BLaER1 treated with 17β-estradiol and CSF1 and Interleukin-3, amounts not matched to agents 10 nM and 100 nM (cell line): Measurements from ENCODE around the gene RAB35.

Experiments used
- H3K27ac ChIP-seq, 11 experiments: shearing (Covaris generic); formaldehyde crosslinking; 2 replicates each; pipeline ENCODE4 v1.8.1; 2022
- H3K27me3 ChIP-seq, 11 experiments: shearing (Covaris generic); formaldehyde crosslinking; 2 replicates each; pipeline ENCODE4 v1.8.1; 2022
- H3K36me3 ChIP-seq, 11 experiments: shearing (Covaris generic); formaldehyde crosslinking; 2 replicates each; pipeline ENCODE4 v1.8.1; 2022
- H3K4me1 ChIP-seq, 10 experiments: shearing (Covaris generic); formaldehyde crosslinking; 2 replicates each; pipeline ENCODE4 v1.8.1; 2022
- H3K4me2 ChIP-seq, 11 experiments: shearing (Covaris generic); formaldehyde crosslinking; 2 replicates each; pipeline ENCODE4 v1.8.1; 2022
- H3K4me3 ChIP-seq, 10 experiments: shearing (Covaris generic); formaldehyde crosslinking; 2 replicates each; pipeline ENCODE4 v1.8.1; 2022
- H3K9ac ChIP-seq, 11 experiments: shearing (Covaris generic); formaldehyde crosslinking; 2 replicates each; pipeline ENCODE4 v1.8.1; 2022
- H3K9me3 ChIP-seq, 11 experiments: shearing (Covaris generic); formaldehyde crosslinking; replicated peaks in 1 of 11; 2 replicates each; pipeline ENCODE4 v1.8.1; 2022
- H4K20me1 ChIP-seq, 11 experiments: shearing (Covaris generic); formaldehyde crosslinking; 2 replicates each; pipeline ENCODE4 v1.8.1; 2022
- Cebpa-rat ChIP-seq, 11 experiments: shearing (Covaris generic); IDR thresholded peaks; 2 replicates each; pipeline ENCODE4 v1.8.1; 2022

Gene RAB35

DNA sequence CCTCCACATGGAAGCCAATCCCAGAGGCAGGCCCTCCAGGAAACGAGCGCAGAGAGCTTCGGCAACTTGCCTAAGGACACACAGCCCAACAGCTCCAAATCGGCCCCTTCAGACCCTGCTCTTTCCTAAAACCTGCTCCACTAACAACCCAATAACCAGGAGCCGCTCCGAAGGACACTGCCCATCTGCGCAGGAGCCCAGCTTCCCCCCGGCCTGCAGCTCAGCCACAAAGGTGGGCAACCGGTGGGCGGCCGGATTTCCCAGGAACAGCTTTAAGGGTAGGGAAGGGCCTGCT, 13.6 kb downstream of the RAB35 start:
- H3K36me3 ChIP-seq: peaks cover 93 to 100% (median 98%) of the 10 kb centered on the region in 11 experiments
- H4K20me1 ChIP-seq: peaks cover 95 to 100% (median 100%) of the 10 kb centered on the region in 11 experiments
- H3K27ac ChIP-seq: no peak overlapping the region
- H3K9me3 ChIP-seq: no peaks in the 10 kb centered on the region
- H3K4me2 ChIP-seq: peak overlapping the region; percentile 74 to 94 (median 85); a peak in 21 of 22 replicates
- peak overlapping the region in 2 of 11 experiments; percentile 57 to 73; a peak in 1 of 22 replicates for H3K9ac ChIP-seq
- H3K4me1 ChIP-seq: peaks cover 27 to 67% (median 42%) of the 10 kb centered on the region in 10 experiments
- H3K4me3 ChIP-seq: no peak overlapping the region
- no peaks in the 10 kb centered on the region for H3K27me3 ChIP-seq
- TF ChIP-seq Cebpa-rat (IDR thresholded peaks at IDR 0.05): no peak

DNA sequence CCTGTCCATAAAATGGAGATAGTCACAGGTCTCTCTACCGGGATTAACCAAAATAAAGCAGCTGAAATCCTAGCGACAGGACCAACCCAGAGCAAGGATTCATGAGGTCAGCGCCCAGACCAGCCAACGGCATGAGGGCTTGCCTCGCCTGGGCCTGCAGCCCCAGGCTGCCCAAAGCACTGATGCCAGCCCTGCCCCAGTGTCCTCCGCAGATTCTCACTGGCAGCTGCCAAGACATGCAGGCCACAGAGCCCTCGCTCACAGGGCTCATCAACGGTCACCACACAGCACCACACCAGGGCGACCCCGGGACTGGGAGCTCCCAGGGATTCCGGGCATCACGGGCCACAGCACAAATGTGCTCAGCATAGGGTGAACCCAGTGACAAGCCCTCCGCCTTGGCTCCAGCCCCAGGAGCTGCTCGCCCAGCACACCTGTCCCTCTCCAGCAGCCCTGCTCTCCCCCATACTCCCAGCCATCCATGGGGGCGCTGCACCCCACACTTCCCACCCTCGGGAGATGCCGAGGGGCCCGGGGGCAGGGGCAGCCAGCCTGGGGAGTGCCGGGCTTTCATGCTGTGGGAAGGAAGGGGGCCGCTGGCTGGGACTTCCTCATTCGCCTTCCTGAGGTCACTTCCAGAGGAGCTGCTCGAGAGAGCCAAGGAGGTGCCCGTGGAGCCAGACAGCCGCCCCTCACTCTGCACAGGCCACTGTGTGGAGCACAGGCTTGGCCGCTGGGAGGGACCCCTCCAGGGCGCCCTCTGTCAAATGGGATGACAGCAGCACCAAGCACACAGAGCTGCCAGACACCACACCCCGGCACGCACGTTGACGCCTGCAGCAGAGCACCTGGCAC, 14.1 kb downstream of the RAB35 start:
- no peaks in the 10 kb centered on the region for H3K9me3 ChIP-seq
- H3K27me3 ChIP-seq: no peaks in the 10 kb centered on the region
- H3K4me3 ChIP-seq: peak overlapping the region in 1 of 10 experiments; percentile 11; a peak in 1 of 20 replicates
- peak overlapping the region in 10 of 11 experiments; percentile 3 to 55 (median 36); a peak in 6 of 22 replicates for H3K27ac ChIP-seq
- peak overlapping the region; percentile 74 to 94 (median 85) for H3K4me2 ChIP-seq
- peaks cover 90 to 99% (median 95%) of the 10 kb centered on the region in 11 experiments for H3K36me3 ChIP-seq
- peaks cover 89 to 100% (median 97%) of the 10 kb centered on the region in 11 experiments for H4K20me1 ChIP-seq
- H3K4me1 ChIP-seq: peaks cover 27 to 72% (median 42%) of the 10 kb centered on the region in 10 experiments
- TF ChIP-seq Cebpa-rat (IDR thresholded peaks at IDR 0.05): no peak
- H3K9ac ChIP-seq: peak overlapping the region; percentile 1 to 73 (median 56); a peak in 19 of 22 replicates

DNA sequence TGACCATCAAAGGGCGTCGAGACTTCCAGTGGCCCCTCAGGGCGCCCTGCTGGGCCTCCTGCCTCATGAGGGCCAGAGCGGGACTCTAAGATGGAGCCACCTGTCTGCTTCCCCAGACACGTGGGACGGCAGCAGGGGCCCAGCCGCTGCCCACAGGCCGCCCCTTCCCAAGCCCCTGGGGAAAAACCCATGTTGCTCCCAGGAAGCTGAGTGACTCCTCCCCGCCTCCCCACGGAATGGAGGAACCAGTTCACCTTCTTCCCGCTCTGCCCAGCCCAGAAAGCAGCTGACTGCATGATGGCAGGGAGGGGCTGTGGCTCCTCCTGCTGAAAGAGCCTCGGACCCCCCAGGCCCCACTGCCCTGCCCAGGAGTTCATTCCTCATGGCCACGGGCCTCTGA, 14.9 kb downstream of the RAB35 start:
- TF ChIP-seq Cebpa-rat (IDR thresholded peaks at IDR 0.05): no peak
- no peaks in the 10 kb centered on the region for H3K9me3 ChIP-seq
- peaks cover 90 to 99% (median 96%) of the 10 kb centered on the region in 11 experiments for H3K36me3 ChIP-seq
- H3K27ac ChIP-seq: peak overlapping the region; percentile 3 to 55 (median 39); a peak in 13 of 22 replicates
- H3K4me1 ChIP-seq: peaks cover 27 to 80% (median 42%) of the 10 kb centered on the region in 10 experiments
- no peaks in the 10 kb centered on the region for H3K27me3 ChIP-seq
- H4K20me1 ChIP-seq: peaks cover 87 to 100% (median 97%) of the 10 kb centered on the region in 11 experiments
- peak overlapping the region in 4 of 10 experiments; percentile 7 to 21 (median 14); a peak in 2 of 20 replicates for H3K4me3 ChIP-seq
- peak overlapping the region; percentile 74 to 94 (median 85) for H3K4me2 ChIP-seq
- peak overlapping the region; percentile 1 to 73 (median 56); a peak in 21 of 22 replicates for H3K9ac ChIP-seq

DNA sequence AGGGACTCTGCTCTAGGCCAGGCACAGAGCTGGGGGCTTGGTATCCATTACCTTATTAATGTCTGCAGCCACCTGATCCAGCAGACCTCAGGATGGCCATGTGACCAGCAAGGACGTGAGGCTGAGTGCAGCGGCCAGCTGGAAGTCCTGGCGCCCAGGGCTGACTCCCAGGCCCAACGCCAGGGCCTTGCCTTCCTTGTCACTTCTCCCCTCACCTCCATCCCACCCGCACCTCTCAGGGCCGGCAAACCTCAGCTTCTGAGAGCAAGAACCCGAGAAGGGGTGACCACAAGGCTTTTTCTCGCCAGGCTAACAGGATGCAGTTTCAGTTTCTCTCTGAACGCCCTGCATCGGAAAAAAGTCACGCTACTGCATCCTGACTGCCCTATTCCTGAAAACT, 15.4 kb downstream of the RAB35 start:
- H3K9me3 ChIP-seq: no peaks in the 10 kb centered on the region
- H3K9ac ChIP-seq: peak overlapping the region; percentile 1 to 73 (median 56); a peak in 20 of 22 replicates
- H3K27me3 ChIP-seq: no peaks in the 10 kb centered on the region
- peak overlapping the region in 9 of 11 experiments; percentile 12 to 55 (median 39); a peak in 10 of 22 replicates for H3K27ac ChIP-seq
- no peak for TF ChIP-seq Cebpa-rat (IDR thresholded peaks at IDR 0.05)
- H3K4me1 ChIP-seq: peaks cover 27 to 80% (median 42%) of the 10 kb centered on the region in 10 experiments
- peak overlapping the region in 1 of 10 experiments; percentile 11; a peak in 1 of 20 replicates for H3K4me3 ChIP-seq
- peaks cover 90 to 99% (median 96%) of the 10 kb centered on the region in 11 experiments for H3K36me3 ChIP-seq
- peaks cover 85 to 100% (median 97%) of the 10 kb centered on the region in 11 experiments for H4K20me1 ChIP-seq
- H3K4me2 ChIP-seq: peak overlapping the region; percentile 74 to 94 (median 85)

DNA sequence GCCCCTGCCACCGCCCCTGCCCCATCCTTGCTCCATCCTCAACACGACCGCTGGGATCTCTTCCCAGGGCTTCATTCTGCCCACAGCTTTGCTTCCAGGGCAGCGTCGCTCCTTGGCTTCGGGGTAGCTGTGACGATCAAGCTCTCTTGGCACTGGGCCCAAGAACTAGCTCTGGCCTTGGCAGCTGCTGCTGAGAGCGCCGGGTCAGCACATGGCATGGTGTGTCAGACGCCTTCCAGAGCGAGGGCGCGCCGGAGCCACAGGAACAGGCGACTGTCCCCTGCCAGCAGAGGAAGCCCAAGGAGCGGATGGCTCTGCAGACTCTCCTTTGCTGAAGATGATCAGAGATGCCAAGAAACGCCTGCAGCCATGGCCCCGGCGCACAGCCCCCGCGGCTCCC, 15.9 kb downstream of the RAB35 start:
- H3K4me1 ChIP-seq: peaks cover 27 to 79% (median 42%) of the 10 kb centered on the region in 10 experiments
- H3K27ac ChIP-seq: peak overlapping the region in 1 of 11 experiments; percentile 51; a peak in 2 of 22 replicates
- H3K9me3 ChIP-seq: no peaks in the 10 kb centered on the region
- H4K20me1 ChIP-seq: peaks cover 84 to 100% (median 97%) of the 10 kb centered on the region in 11 experiments
- peaks cover 92 to 99% (median 96%) of the 10 kb centered on the region in 11 experiments for H3K36me3 ChIP-seq
- H3K4me2 ChIP-seq: peak overlapping the region in 9 of 11 experiments; percentile 78 to 94 (median 85); a peak in 13 of 22 replicates
- no peaks in the 10 kb centered on the region for H3K27me3 ChIP-seq
- no peak for TF ChIP-seq Cebpa-rat (IDR thresholded peaks at IDR 0.05)
- H3K4me3 ChIP-seq: no peak overlapping the region
- peak overlapping the region in 7 of 11 experiments; percentile 41 to 73 (median 57); a peak in 5 of 22 replicates for H3K9ac ChIP-seq

DNA sequence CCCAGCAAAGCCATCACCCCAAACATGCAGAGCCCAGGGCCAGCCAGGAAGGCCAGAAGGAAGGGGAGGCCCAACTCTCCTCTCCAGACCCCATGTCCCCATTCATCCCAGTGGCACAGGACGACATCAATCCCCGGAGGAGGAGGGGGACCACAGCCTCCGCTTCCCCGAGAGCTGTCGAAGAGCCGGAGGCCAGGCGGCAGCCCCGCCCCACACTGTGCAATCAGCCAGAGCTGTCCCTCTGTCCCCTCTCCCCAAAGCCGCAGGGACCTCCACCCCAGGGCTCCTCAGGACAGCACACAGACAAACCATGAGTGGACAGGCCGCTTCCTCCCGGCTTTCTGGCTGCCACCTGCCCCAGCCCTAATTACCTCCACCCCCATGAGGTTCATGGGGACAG, 16.8 kb downstream of the RAB35 start:
- peaks cover 87 to 99% (median 96%) of the 10 kb centered on the region in 11 experiments for H3K36me3 ChIP-seq
- no peaks in the 10 kb centered on the region for H3K9me3 ChIP-seq
- H4K20me1 ChIP-seq: peaks cover 77 to 100% (median 97%) of the 10 kb centered on the region in 11 experiments

DNA sequence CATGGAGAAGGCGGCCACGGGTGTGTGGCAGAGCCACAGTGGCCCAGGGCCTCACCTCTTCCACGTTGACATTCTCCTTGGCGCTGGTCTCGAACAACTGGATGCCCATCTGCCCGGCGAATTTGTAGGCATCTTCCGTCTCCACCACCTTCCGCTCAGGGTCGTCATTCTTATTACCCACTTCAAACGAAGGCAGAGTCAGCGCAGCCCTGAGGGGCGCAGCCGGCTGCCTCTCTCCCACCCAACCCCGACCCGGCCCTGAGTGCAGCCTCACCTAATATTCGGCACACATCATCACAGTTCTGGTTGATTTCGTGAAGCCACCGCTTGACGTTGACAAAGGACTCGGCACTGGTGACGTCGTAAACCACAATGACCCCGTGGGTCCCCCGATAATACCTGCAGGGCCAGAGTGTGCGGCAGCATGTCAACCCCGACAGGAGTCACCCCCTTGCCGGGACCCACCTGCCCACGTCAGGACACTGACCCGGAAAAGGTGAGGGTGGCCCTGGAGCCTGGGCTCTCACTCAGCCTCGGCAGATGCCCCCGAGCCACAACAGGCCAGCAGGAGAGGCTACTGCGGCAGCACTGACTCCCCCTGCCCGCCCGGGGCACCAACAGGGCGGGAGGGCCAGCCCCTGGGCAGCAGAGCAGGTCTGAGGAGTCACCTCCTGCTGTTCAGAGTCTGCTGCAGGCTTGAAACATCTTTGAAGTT, 17.6 kb downstream of the RAB35 start:
- H3K27ac ChIP-seq: no peak overlapping the region
- H3K36me3 ChIP-seq: peaks cover 83 to 99% (median 95%) of the 10 kb centered on the region in 11 experiments
- H3K27me3 ChIP-seq: no peaks in the 10 kb centered on the region
- no peak overlapping the region for H3K4me3 ChIP-seq
- H4K20me1 ChIP-seq: peaks cover 75 to 100% (median 97%) of the 10 kb centered on the region in 11 experiments
- no peak for TF ChIP-seq Cebpa-rat (IDR thresholded peaks at IDR 0.05)
- H3K4me2 ChIP-seq: peak overlapping the region in 2 of 11 experiments; percentile 55 to 70; a peak in 4 of 22 replicates
- no peaks in the 10 kb centered on the region for H3K9me3 ChIP-seq
- peak overlapping the region in 1 of 11 experiments; percentile 7; a peak in 1 of 22 replicates for H3K9ac ChIP-seq
- H3K4me1 ChIP-seq: peaks cover 37 to 72% (median 48%) of the 10 kb centered on the region in 10 experiments

More for the DNA sequence above, 16.8 kb downstream of the RAB35 start:
- Histone ChIP-seq H3K4me1 (peaks cover 28 to 72% (median 42%) of the 10 kb centered on the region in 10 experiments), H3K27me3 (no peaks in the 10 kb centered on the region), H3K4me3 (no peak overlapping the region), H3K9ac (peak overlapping the region in 2 of 11 experiments; percentile 7 to 57; a peak in 1 of 22 replicates), H3K4me2 (no peak overlapping the region), H3K27ac (no peak overlapping the region)
- no peak for TF ChIP-seq Cebpa-rat (IDR thresholded peaks at IDR 0.05)

DNA sequence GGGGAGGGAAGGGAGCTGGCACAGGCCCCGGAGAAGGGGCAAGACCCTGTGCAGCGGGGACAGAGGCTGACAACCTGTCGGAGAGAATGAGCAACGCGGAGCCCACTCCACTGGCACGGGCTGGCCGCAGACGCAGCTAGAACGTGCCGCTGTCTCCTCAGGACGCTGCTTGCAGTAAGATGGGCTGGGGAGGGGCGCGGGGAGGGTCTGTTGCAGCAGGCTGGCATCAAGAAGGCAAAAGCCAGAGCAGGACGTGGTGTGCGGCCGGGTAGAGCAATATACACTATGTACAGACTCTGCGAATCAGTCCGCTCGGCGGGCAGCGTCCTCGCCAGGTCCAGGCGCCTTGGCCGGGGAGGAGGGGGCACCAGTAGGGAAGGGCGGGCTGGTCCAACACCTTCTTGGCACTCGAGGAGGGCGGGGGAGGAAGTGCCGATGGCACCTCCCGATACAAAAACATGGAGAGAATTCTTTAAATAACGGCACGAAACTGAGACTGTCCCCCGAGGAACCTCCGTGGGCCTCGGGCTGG, 19.8 kb downstream of the RAB35 start:
- no peak for TF ChIP-seq Cebpa-rat (IDR thresholded peaks at IDR 0.05)
- Histone ChIP-seq H3K36me3 (peaks cover 69 to 99% (median 90%) of the 10 kb centered on the region in 11 experiments), H3K4me2 (peak overlapping the region in 1 of 11 experiments; percentile 43; a peak in 1 of 22 replicates), H3K4me3 (no peak overlapping the region), H3K9me3 (no peaks in the 10 kb centered on the region), H4K20me1 (peaks cover 65 to 100% (median 91%) of the 10 kb centered on the region in 11 experiments), H3K9ac (no peak overlapping the region), H3K4me1 (peaks cover 26 to 52% (median 37%) of the 10 kb centered on the region in 10 experiments), H3K27me3 (no peaks in the 10 kb centered on the region), H3K27ac (no peak overlapping the region)
